ENCODE measurements around the gene LRCH4.

- no peak for TF ChIP-seq CTCF (optimal IDR thresholded peaks at IDR 0.05 in 1 of 3, IDR thresholded peaks at IDR 0.05 in 1 of 3, conservative IDR thresholded peaks at IDR 0.05 in 1 of 3; ENCODE audit: extremely low read depth in 1 of 3, insufficient read depth in 2 of 3, low read length in 3 of 3)
- TF ChIP-seq EZH2 (IDR thresholded peaks at IDR 0.05; ENCODE audit: low read length), result no peak
These were observed 39.6 kb downstream of the LRCH4 start for GRCh38 chr7:100546129-100546925.

Data from keratinocyte (primary cell).